HepG2 (cell line): ENCODE measurements around the gene SCAF4.

Experiments
- EZH2 ChIP-seq: conservative IDR thresholded peaks from 2 replicates; pipeline ENCODE4 v1.6.1; 2012; ENCODE audit warnings: mild to moderate bottlenecking, low read depth, low read length, moderate library complexity
- NR2C2 ChIP-seq: sonication (generic); formaldehyde crosslinking; IDR thresholded peaks from 2 replicates; pipeline ENCODE4 v1.4.0; 2020; ENCODE audit warnings: missing genetic modification reagents, mild to moderate bottlenecking, moderate library complexity, borderline replicate concordance

DNA sequence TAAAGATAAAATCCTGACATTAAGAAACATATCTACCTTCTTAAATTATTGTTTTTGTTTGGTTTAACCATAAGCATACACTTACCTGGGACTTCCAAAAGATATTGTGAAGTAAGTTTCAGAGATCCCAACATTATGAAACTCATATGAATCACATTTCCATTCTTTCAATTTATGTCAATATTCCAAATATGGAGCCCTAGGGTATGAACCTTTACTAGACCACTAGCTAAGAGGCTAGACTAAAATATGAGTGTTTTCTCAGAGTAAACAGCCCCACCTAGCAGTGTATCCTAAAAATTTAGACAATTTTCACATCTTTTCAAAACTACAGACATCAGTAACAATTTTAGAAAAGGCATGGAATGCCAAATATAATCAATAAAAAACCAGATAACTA is 24.4 kb downstream of the SCAF4 start:
- TF ChIP-seq EZH2 (no peak), NR2C2 (CRISPR knock-in tag) (no peak)
